K562 (cell line): ENCODE measurements around the gene UBA3. TPM values are rescaled to one million over a fixed set of nuclear protein-coding genes. Genes with fewer than 3 reads are reported as not detected.

ENCODE experiments used
- ATAC-seq: fragments of 200-7000 bp; cut with Tn5 transposase; 3 replicates; pipeline ENCODE4 v1.9.1; 2020; ENCODE audit warnings: moderate library complexity
- Bru-seq: library from RNA; stranded (reverse); fragments of 400-500 nt; gene quantifications from one replicate; lab custom pipeline; 2021; lab: Mats Ljungman, UMichigan
- BruChase-seq, 2 experiments: library from RNA; stranded (reverse); fragments of 400-500 nt; gene quantifications; one replicate each; lab custom pipeline; 2021; lab: Mats Ljungman, UMichigan
- BruUV-seq: library from RNA; stranded (reverse); fragments of 400-500 nt; replicated peaks from 2 replicates; lab custom pipeline; 2021; lab: Mats Ljungman, UMichigan
- CTCF ChIA-PET: fragments of 300-600 bp; formaldehyde crosslinking; extraction: SDS; loops from one replicate; lab custom pipeline; 2021; ENCODE audit warnings: low intra/inter-chr PET ratio; lab: Yijun Ruan, JAX
- POLR2A ChIA-PET: fragments of 300-600, 350-650 bp; sonication (Branson Sonifier 250); formaldehyde crosslinking; extraction: SDS; loops from one replicate; lab custom pipeline; 2021; ENCODE audit warnings: antibody characterized with exemption, inconsistent platforms; lab: Yijun Ruan, JAX
- DNase-seq, 4 experiments: peaks; one replicate each; pipeline versions ENCODE4 v3.0.0 to v3.0.0-alpha.2; 2011 to 2018; ENCODE audit warnings: low spot score in 3 of 4, mixed read lengths in 3 of 4; ENCODE audit errors: extremely low read depth in 1 of 4
- FAIRE-seq: peaks from 2 replicates; lab custom pipeline; 2011; peaks lifted over from hg19 to GRCh38; lab: Jason Lieb, UNC
- H2AFZ ChIP-seq: 2 replicates; pipeline ENCODE4 v1.6.0; 2011; ENCODE audit warnings: low read depth, low read length, control low read depth, inconsistent platforms
- H3K27ac ChIP-seq: fragments of 200-600 bp; 3 replicates; pipeline ENCODE4 v1.8.0; 2011; ENCODE audit warnings: low read depth, mild to moderate bottlenecking, control low read depth, inconsistent platforms, low read length, moderate library complexity, mixed read lengths; ENCODE audit errors: extremely low read depth
- H3K27me3 ChIP-seq, 2 experiments: fragments of 300-600 bp in 1 of 2; 2 replicates in 1 of 2; 3 replicates in 1 of 2; pipeline versions ENCODE4 v1.6.0 to v1.8.0; 2011; ENCODE audit warnings: inconsistent platforms in 2 of 2, low read length in 2 of 2, mild to moderate bottlenecking in 1 of 2, mixed read lengths in 1 of 2, moderate library complexity in 1 of 2; ENCODE audit not compliant: control insufficient read depth in 2 of 2, insufficient read depth in 2 of 2
- H3K36me3 ChIP-seq: fragments of 300-600 bp; 3 replicates; pipeline ENCODE4 v1.8.0; 2011; ENCODE audit warnings: mild to moderate bottlenecking, low read length, inconsistent platforms; ENCODE audit not compliant: control insufficient read depth, insufficient read depth
- H3K4me1 ChIP-seq, 2 experiments: fragments of 200-600 bp in 1 of 2; replicated peaks in 1 of 2; 2 replicates in 1 of 2; 3 replicates in 1 of 2; pipeline versions ENCODE4 v1.5.1 to v1.8.0; 2011; ENCODE audit warnings: inconsistent platforms in 2 of 2, low read length in 2 of 2, mild to moderate bottlenecking in 1 of 2, mixed read lengths in 1 of 2, moderate library complexity in 1 of 2; ENCODE audit not compliant: control insufficient read depth in 2 of 2, insufficient read depth in 2 of 2
- H3K4me2 ChIP-seq: 2 replicates; pipeline ENCODE4 v1.6.1; 2011; ENCODE audit warnings: low read length, control low read depth, inconsistent platforms, mixed read lengths; ENCODE audit not compliant: insufficient read depth
- H3K4me3 ChIP-seq: fragments of 200-600 bp; sonication (generic), shearing (Covaris generic); 2 replicates; pipeline ENCODE4 v1.5.1; 2016; ENCODE audit warnings: control low read depth, inconsistent platforms
- H3K79me2 ChIP-seq: fragments of 200-600 bp; 3 replicates; pipeline ENCODE4 v1.8.0; 2011; ENCODE audit warnings: low read length, inconsistent platforms; ENCODE audit not compliant: control insufficient read depth, insufficient read depth
- H3K9ac ChIP-seq, 2 experiments: 2 replicates each; pipeline versions ENCODE4 v1.6.0 to v1.6.1; 2011; ENCODE audit warnings: low read depth in 2 of 2, low read length in 2 of 2, control low read depth in 1 of 2, inconsistent platforms in 1 of 2, mild to moderate bottlenecking in 1 of 2, mixed read lengths in 1 of 2; ENCODE audit not compliant: insufficient read depth in 1 of 2
- H3K9me1 ChIP-seq: one replicate; pipeline ENCODE4 v1.6.0; 2011; ENCODE audit warnings: inconsistent platforms, mild to moderate bottlenecking, low read length, moderate library complexity; ENCODE audit not compliant: control insufficient read depth, insufficient read depth
- H3K9me3 ChIP-seq: replicated peaks from 2 replicates; pipeline ENCODE4 v1.5.1; 2011; ENCODE audit warnings: low read depth, low read length, inconsistent platforms; ENCODE audit not compliant: control insufficient read depth, insufficient read depth
- H4K20me1 ChIP-seq: replicated peaks from 2 replicates; pipeline ENCODE4 v1.6.1; 2011; ENCODE audit warnings: low read length, inconsistent platforms, mixed read lengths; ENCODE audit not compliant: control insufficient read depth, insufficient read depth
- CHD1 ChIP-seq: fragments of 200-600 bp; sonication (generic); IDR thresholded peaks from one replicate; pipeline ENCODE4 v1.6.1; 2012; ENCODE audit warnings: mild to moderate bottlenecking, moderate library complexity, low read length, inconsistent platforms
- POLR2AphosphoS5 ChIP-seq: IDR thresholded peaks from 2 replicates; pipeline ENCODE4 v1.6.1; 2011; ENCODE audit warnings: mild to moderate bottlenecking, low read depth, low read length, moderate library complexity; ENCODE audit not compliant: control insufficient read depth, insufficient read depth
- POLR2G ChIP-seq: fragments of 200-400 bp; formaldehyde crosslinking; IDR thresholded peaks from 2 replicates; pipeline ENCODE4 v1.6.1; 2017; ENCODE audit warnings: low read depth, mild to moderate bottlenecking, antibody characterized with exemption, low read length, moderate library complexity
- POLR2H ChIP-seq: IDR thresholded peaks from 2 replicates; pipeline ENCODE4 v1.6.1; 2016; ENCODE audit warnings: missing genetic modification characterization, low read depth, mild to moderate bottlenecking, control low read depth, missing compliant biosample characterization, moderate library complexity
- SUPT5H ChIP-seq: fragments of 450-650 bp; IDR thresholded peaks from 2 replicates; pipeline ENCODE4 v1.6.1; 2016
- TAF1 ChIP-seq: IDR thresholded peaks from 2 replicates; pipeline ENCODE4 v1.6.1; 2011; ENCODE audit warnings: mild to moderate bottlenecking, low read length, moderate library complexity; ENCODE audit not compliant: insufficient read depth, control insufficient read depth, severe bottlenecking; ENCODE audit errors: extremely low read depth
- ZNF639 ChIP-seq, 2 experiments: fragments of 200-800 bp in 1 of 2; sonication (Bioruptor generic) in 1 of 2; sonication (generic) in 1 of 2; formaldehyde crosslinking in 1 of 2; IDR thresholded peaks in 1 of 2; conservative IDR thresholded peaks in 1 of 2; 2 replicates each; pipeline versions ENCODE4 v1.5.0 to v1.6.1; 2016 to 2020; ENCODE audit warnings: missing compliant biosample characterization in 1 of 2, missing genetic modification characterization in 1 of 2, missing genetic modification reagents in 1 of 2
- WGBS: fragments of 100-300 bp; shearing (Covaris generic); methylation state at CpG from one replicate; pipeline ENCODE4 v1.1.6; 2016; ENCODE audit warnings: low coverage, mixed read lengths; ENCODE audit not compliant: insufficient coverage; ENCODE audit errors: missing lambda C conversion rate; 5-methylcytosine and 5-hydroxymethylcytosine counted together
- in situ Hi-C: fragments of 300-500 bp; cut with MboI; formaldehyde crosslinking; loops from 4 replicates; pipeline ENCODE4 v1.15.0; 2018; ENCODE audit warnings: inconsistent platforms, mixed read lengths
- intact Hi-C: fragments of 100-400 bp; cut with micrococcal nuclease; formaldehyde crosslinking; loops from 2 replicates; pipeline ENCODE4 v1.14.2; 2022
- long read RNA-seq, 3 experiments: library from polyadenylated mRNA in 2 of 3; library from RNA in 1 of 3; unstranded in 2 of 3; stranded (forward) in 1 of 3; transcript quantifications; one replicate each; pipeline ENCODE4 v2.0.0, GENCODE V29; 2019 to 2022
- polyA minus RNA-seq, 3 experiments: library from RNA; depleted of rRNA, polyadenylated mRNA; stranded (reverse); fragments of >200 nt; gene quantifications; 2 replicates each; pipeline ENCODE4 v1.2.3, GENCODE V29; 2011
- polyA plus RNA-seq, 8 experiments: library from polyadenylated mRNA; depleted of rRNA in 4 of 8; stranded (reverse) in 5 of 8; unstranded in 3 of 8; fragments of >200 nt; fragmentation: Nextera tagmentation in 2 of 8; fragmentation: Illumina TruSeq in 1 of 8; extraction: Ambion mirVana in 2 of 8; extraction: Trizol in 1 of 8; gene quantifications; 2 replicates each; pipeline versions ENCODE4 v1.2.1 to v1.2.3, GENCODE V29; 2011 to 2014; ENCODE audit warnings: inconsistent platforms in 1 of 8, missing spikeins in 1 of 8
- total RNA-seq, 7 experiments: library from RNA; depleted of rRNA in 6 of 7; stranded (reverse); fragments of >200 nt in 6 of 7; fragmentation: Illumina TruSeq in 2 of 7; extraction: Trizol in 2 of 7; gene quantifications; 2 replicates each; pipeline versions ENCODE4 v1.2.1 to v1.2.3, GENCODE V29; 2011 to 2021; ENCODE audit warnings: low replicate concordance in 1 of 7
- TF ChIP-seq, protein P1 (sequence below): IDR thresholded peaks from 2 replicates; pipeline ENCODE4 v1.6.1; 2016; ENCODE audit warnings: missing genetic modification characterization, missing compliant biosample characterization
- TF ChIP-seq, protein P2 (sequence below): fragments of 200-800 bp; sonication (Bioruptor generic); IDR thresholded peaks from 2 replicates; pipeline ENCODE4 v1.6.1; 2017; ENCODE audit warnings: missing genetic modification characterization, missing compliant biosample characterization

Gene UBA3
- 34.9 and 77.4 TPM in 2 replicates for total RNA-seq (2011; cell fraction: chromatin; rRNA removed; ENCODE audit: low replicate concordance)
- total RNA-seq (2011; cell fraction: nucleolus; rRNA removed): 20.9 and 22.8 TPM in 2 replicates
- total RNA-seq (2011; cell fraction: nucleoplasm; rRNA removed): 42.0 and 48.9 TPM in 2 replicates
- total RNA-seq (2014; rRNA removed) (23.2 and 28.9 TPM in 2 replicates), total RNA-seq (2014; rRNA removed; fragmentation: Illumina TruSeq; extraction: Trizol) (35.4 and 40.9 TPM in 2 replicates), total RNA-seq (2015; rRNA removed; fragmentation: Illumina TruSeq; extraction: Trizol) (33.9 and 38.6 TPM in 2 replicates), total RNA-seq (2021) (31.2 and 33.8 TPM in 2 replicates), polyA plus RNA-seq (2011; rRNA removed) (42.5 and 58.2 TPM in 2 replicates), polyA plus RNA-seq (2014; fragmentation: Illumina TruSeq; extraction: Trizol) (30.7 and 45.2 TPM in 2 replicates), polyA plus RNA-seq (2014; fragmentation: Nextera tagmentation; extraction: Ambion mirVana) (10 to 100 TPM; 58.3 to 80.0 TPM), polyA plus RNA-seq (2014; rRNA removed) (36.7 and 42.0 TPM in 2 replicates), polyA minus RNA-seq (2011; rRNA and poly(A)+ RNA removed) (28.8 and 29.4 TPM in 2 replicates), Bru-seq, nascent RNA (percentile 80 among the genes with signal in this experiment), BruChase-seq, experiment 1, labeled RNA remaining after a 2-hour chase (percentile 86 among the genes with signal in this experiment), BruChase-seq, experiment 2, labeled RNA remaining after a 6-hour chase (percentile 88 among the genes with signal in this experiment)
- 11.9 and 19.8 TPM in 2 replicates for polyA plus RNA-seq (2011; cell fraction: cytosol; rRNA removed)
- 37.5 and 53.9 TPM in 2 replicates for polyA plus RNA-seq (2011; cell fraction: nucleus; rRNA removed)
- 28.0 and 29.6 TPM in 2 replicates for polyA plus RNA-seq (2012)
- 9.5 and 9.9 TPM in 2 replicates for polyA minus RNA-seq (2011; cell fraction: cytosol; rRNA and poly(A)+ RNA removed)
- polyA minus RNA-seq (2011; cell fraction: nucleus; rRNA and poly(A)+ RNA removed): 24.2 and 38.8 TPM in 2 replicates
- long read RNA-seq, experiment 1, transcript UBA3-202 (18 exons, 2,154 nt): major isoform, 76 of 125 reads
- long read RNA-seq, experiment 1, transcript UBA3-201 (17 exons, 2,112 nt): minor isoform, 5 of 125 reads
- long read RNA-seq, experiment 1, partial matches to known transcripts: 25 of 125 reads
- long read RNA-seq, experiment 1, other reads (novel, unspliced or antisense): 19 of 125 reads
- long read RNA-seq, experiment 2, partial matches to known transcripts: 6 of 21 reads
- long read RNA-seq, experiment 2, other reads (novel, unspliced or antisense): 9 of 21 reads
- long read RNA-seq, experiment 3, transcript UBA3-202 (18 exons, 2,154 nt): major isoform, 25 of 37 reads
- long read RNA-seq, experiment 3, partial matches to known transcripts: 5 of 37 reads
- long read RNA-seq, experiment 3, other reads (novel, unspliced or antisense): 4 of 37 reads

GRCh38 chr3:69080233-69080920, at the start of gene UBA3:
Gene UBA3 (minus strand): TSS chr3:69080365. CDS start chr3:69080353, 12 bp downstream.
- DNase-seq (peak; percentile 78 to 89 (median 80)), FAIRE-seq (peak; percentile 23), ATAC-seq (peak; percentile 90)
- H3K36me3 ChIP-seq: no peaks in the 10 kb centered on the region
- peak within 1 kb of the TSS; percentile 87 for H3K4me3 ChIP-seq
- CTCF ChIA-PET: no interaction called here
- no peaks in the 10 kb centered on the region for H3K9me3 ChIP-seq
- H2AFZ ChIP-seq: peak within 1 kb of the TSS; percentile 66; the same call in 1 of the 2 replicates
- H3K4me1 ChIP-seq: peaks cover 3 to 29% of the 10 kb centered on the region in 2 experiments
- no TSS peak for BruUV-seq
- H3K79me2 ChIP-seq: peaks cover 33% of the 10 kb centered on the region
- peak within 1 kb of the TSS; percentile 74 to 94 for H3K9ac ChIP-seq
- H3K4me2 ChIP-seq: peak within 1 kb of the TSS; percentile 84
- intact Hi-C loops (loop anchor here (1.0 kb wide), 1 partner anchor 29 kb away; no protein-coding TSS in a partner anchor), in situ Hi-C loops (no loop called here)
- POLR2A ChIA-PET: no interaction called here
- H3K27me3 ChIP-seq: no peaks in the 10 kb centered on the region
- WGBS: 3% methylated on average over 10 of the region's 37 CpGs
- H3K9me1 ChIP-seq: no peaks in the 10 kb centered on the region
- H4K20me1 ChIP-seq: no peaks in the 10 kb centered on the region
- H3K27ac ChIP-seq: peak within 1 kb of the TSS; percentile 70
- peak; percentile 41 for TF ChIP-seq SUPT5H
- no peak for TF ChIP-seq CHD1
- TF ChIP-seq, protein P1, sequence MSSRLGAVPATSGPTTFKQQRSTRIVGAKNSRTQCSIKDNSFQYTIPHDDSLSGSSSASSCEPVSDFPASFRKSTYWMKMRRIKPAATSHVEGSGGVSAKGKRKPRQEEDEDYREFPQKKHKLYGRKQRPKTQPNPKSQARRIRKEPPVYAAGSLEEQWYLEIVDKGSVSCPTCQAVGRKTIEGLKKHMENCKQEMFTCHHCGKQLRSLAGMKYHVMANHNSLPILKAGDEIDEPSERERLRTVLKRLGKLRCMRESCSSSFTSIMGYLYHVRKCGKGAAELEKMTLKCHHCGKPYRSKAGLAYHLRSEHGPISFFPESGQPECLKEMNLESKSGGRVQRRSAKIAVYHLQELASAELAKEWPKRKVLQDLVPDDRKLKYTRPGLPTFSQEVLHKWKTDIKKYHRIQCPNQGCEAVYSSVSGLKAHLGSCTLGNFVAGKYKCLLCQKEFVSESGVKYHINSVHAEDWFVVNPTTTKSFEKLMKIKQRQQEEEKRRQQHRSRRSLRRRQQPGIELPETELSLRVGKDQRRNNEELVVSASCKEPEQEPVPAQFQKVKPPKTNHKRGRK (tag): no peak
- TF ChIP-seq POLR2H (tag): peak; percentile 58; the same call in 1 of the 2 replicates
- TF ChIP-seq POLR2AphosphoS5: peak; percentile 67; the same call in 1 of the 2 replicates
- peak; percentile 98 for TF ChIP-seq TAF1
- 0 out of 4 replicates have a peak, but pooled peaks of 1 of the 2 experiments have one; percentile 14 for TF ChIP-seq ZNF639 (CRISPR knock-in tag; conservative IDR thresholded peaks at IDR 0.05 in 1 of 2, IDR thresholded peaks at IDR 0.05 in 1 of 2)
- TF ChIP-seq, protein P2, sequence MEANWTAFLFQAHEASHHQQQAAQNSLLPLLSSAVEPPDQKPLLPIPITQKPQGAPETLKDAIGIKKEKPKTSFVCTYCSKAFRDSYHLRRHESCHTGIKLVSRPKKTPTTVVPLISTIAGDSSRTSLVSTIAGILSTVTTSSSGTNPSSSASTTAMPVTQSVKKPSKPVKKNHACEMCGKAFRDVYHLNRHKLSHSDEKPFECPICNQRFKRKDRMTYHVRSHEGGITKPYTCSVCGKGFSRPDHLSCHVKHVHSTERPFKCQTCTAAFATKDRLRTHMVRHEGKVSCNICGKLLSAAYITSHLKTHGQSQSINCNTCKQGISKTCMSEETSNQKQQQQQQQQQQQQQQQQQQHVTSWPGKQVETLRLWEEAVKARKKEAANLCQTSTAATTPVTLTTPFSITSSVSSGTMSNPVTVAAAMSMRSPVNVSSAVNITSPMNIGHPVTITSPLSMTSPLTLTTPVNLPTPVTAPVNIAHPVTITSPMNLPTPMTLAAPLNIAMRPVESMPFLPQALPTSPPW (CRISPR knock-in tag): peak; percentile 80
- TF ChIP-seq POLR2G: peak; percentile 77
